Astrocyte (in vitro differentiated cells and primary cell): ENCODE data around the gene C2orf76. TPM values are rescaled to one million over a fixed set of nuclear protein-coding genes. Genes with fewer than 3 reads are reported as not detected.

Experiments used
- total RNA-seq: library from RNA; stranded (reverse); gene quantifications from 2 replicates; pipeline ENCODE4 v1.2.1, GENCODE V29; 2021

C2orf76 gene
- total RNA-seq, 1 donor from 2014 or later = 9.2 TPM

Other genes starting within 250 kb of the C2orf76 start
- 0.20 TPM in 1 of 2 replicates, not detected in the other for gene C1QL2, start 208.1 kb downstream of the C2orf76 start, total RNA-seq
- 38.8 and 43.1 TPM in 2 replicates for gene STEAP3, start 143.0 kb downstream of the C2orf76 start, total RNA-seq
- gene DBI, start 143 bp upstream of the C2orf76 start, total RNA-seq = 101 and 126 TPM in 2 replicates
- gene TMEM37, start 65.0 kb upstream of the C2orf76 start, total RNA-seq = 1.6 and 3.3 TPM in 2 replicates
- not detected in 2 replicates for gene SCTR, start 157.6 kb upstream of the C2orf76 start, total RNA-seq
- 0.29 and 0.61 TPM in 2 replicates for gene CFAP221, start 177.6 kb upstream of the C2orf76 start, total RNA-seq